Superior temporal gyrus (tissue), 1 donor: ENCODE data around the gene LUZP2.

Source experiments
- DNase-seq: peaks from one replicate; pipeline ENCODE4 v3.0.0-alpha.2; 2016; ENCODE audit errors: extremely low spot score

LUZP2 gene

DNA sequence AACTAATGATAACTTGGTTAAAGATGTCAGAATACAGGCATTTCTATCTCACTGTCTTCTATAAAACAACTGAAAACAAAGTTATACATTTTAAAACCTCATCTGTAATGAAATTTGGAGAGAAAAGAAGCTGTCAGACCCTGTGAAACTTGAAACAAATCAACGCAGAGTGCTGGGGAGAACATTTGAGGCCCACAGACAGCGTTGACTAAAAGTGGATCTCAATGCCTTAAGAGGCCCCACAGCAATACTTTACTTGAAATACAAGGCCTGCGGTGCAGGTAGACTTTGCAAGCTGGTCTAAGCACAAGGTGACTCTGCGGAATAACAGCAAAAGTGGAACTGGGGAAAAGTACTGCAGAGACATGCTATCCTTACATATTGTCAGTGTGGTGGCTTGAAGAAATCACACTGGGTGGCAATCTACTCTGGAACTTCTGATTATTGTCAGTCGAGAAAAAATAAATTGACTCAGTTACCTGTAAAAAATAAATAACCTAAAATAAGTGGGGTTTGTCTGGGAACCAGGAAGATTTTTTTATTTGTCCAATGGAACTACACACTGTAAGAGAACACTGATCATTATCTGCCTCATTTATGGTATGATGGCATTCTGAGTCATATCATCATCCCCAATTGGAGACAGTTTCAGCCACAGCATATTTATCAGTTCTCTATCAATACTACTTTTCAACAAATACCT, 138.9 kb downstream of the LUZP2 start:
- no peak for DNase-seq

DNA sequence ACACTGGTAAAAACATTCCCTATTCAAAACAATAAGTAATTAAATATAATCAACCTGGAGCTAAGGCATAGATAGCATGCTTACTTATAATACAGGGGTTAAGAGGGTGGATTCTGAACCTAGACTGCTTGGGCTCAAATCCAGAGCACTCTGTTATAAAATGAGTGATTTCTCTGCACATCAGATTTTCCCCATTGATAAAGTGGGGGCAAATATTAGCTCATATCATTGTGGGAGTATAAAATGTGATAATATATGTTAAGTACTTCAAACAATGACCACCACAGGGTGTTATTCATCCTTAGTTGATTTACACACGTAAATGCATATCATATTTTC, 139.4 kb downstream of the LUZP2 start:
- no peak for DNase-seq

DNA sequence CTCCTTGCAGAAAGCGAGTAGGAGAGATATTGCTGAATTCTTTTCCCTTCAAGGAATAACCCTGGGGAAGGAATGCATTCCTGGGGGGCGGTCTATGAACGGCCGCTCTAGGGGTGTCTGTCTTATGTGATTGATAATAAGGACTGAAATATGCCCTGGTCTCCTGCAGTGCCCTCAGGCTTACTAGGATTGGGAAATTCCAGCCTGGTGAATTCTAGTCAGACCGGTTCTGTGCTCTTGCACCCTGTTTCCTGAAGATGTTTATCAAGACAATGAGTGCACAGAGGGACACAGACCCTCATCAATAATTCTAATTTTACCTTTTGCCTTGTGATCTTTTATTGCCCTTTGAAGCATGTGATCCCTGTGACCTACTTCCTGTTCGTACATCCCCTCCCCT, 140.7 kb downstream of the LUZP2 start:
- DNase-seq = no peak

DNA sequence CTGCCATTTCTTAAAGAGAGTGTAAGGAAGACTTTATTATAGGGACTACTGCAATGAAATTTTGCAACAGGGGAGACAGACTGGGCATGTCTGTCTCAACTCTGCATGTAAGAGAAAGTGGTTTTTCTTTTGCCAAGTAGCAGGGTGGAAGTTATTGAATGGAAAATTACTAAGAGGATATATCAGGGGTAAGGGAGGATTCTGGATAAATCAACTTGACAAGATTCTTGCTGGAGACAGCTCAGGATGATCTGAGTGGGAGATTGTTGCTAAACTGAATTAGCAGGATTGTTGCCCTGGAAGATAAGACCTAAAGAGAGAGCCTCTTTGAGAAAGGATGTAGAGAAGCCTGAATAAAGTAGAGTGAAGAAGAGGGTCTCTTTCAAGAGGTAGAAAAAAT, 145.8 kb downstream of the LUZP2 start:
- no peak for DNase-seq

DNA sequence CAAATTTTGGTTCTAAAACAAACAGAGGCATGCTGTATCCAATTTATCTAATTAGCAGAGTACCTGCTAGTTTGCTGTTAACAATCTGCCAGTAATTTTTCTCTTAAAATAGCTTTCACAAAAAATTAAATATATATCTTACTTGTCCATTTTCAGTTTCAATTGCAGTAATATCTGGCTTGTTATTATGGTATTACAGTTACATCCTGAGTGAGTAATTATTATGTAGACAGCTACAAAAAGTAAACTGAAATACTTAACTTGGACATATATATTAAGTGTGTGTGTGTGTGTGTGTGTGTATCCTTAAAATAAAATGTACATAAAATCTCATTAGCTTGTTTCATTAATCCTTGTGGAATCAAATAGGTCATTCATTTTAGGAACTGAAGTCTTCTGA, 148.7 kb downstream of the LUZP2 start:
- no peak for DNase-seq

DNA sequence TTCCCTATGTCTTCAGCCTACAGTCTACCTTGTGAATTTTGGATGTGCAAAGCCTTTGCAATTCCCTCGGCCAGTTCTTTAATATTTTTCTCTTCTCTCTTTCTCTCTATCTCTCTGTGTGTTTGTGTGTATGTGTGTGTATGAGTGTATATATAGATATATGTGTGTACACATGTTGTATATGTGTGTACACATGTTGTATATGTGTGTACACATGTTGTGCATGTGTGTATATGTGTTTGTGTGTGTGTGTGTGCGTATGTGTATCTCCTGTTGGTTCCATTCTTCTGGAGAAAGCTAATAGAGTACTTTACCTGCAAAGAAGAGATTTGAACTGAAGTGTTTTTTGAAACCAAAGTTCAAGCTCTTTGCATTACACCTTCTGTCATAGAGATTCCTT, 155.0 kb downstream of the LUZP2 start:
- no peak for DNase-seq

DNA sequence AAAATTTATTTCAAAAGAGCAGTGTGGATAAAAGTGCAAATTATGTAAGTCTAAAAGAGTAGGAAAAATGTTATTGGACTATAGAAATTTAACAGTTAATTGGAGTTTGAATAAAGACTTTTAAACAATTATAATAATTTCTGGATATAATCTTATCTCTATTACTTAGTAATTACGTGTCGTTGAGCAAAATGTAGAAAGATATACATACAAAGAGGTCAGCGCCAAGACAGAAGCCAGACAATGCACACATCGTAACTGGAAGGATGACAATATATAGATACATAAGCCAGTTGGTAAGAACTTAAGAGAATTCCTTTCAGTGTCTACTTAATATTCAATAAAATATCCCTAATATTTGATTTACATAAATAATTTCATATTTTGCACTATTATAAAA, 157.0 kb downstream of the LUZP2 start:
- DNase-seq = no peak

DNA sequence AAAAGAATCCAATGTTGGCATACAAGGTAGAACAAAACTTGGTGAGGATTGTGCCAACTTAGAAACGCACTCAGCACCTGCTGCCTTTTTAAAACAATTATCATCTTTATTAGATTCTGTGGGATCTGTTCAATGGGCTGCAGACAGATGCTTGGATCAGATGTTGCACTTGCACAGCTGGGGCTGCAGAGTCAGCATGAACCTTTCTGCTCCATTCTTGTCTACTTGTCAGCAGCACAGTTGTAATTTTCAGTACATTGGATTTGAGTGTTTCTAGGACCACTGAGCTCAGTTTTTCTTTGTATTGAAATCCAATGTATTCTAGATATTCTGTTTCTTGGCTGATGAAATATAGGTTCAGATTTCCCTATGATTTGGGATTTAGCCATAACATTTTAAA, 164.5 kb downstream of the LUZP2 start:
- no peak for DNase-seq

DNA sequence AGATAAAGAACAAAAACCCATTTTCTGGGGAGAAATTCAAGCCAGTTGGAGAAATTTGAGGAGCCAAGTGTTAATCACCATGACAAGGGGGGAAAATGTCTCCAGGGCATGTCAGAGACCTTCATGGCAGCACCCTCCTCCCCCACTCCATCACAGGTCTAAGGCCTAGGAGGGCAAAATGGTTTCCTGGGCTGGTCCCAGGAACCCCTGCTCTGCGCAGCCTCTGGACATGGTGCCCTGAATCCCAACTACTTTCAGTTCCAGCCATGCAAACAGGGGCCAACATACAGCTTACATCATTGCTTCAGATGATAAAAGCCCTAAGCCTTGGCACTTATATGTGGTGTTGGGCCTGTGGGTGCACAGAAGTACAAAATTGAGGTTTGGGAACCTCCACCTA, 167.5 kb downstream of the LUZP2 start:
- DNase-seq = no peak

DNA sequence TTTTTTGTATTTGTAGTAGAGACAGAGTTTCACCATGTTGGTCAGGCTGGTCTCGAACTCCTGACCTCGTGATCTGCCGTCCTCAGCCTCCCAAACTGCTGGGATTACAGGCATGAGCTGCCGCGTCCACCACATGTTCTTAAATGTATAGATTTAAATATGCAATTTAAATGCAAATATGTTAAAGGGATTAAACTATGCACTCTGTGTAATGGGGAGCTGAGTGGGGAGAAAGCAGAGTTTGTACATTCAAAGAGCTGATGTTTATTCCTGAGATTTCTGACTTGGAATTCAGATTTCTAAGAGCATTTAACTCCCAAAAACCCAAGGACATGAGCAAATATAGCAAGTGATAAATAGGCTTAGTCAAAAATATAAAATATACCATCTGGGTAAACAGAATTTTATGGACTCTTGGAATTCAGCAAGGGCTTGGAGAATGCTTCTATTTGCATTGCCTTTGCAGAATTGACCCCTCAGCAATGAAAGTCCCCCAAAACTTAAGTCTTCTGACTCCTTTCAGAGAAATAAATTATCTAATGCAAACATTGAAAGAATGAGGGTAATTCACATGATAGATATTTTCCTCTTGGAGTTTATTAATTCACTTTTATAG, 170.6 kb downstream of the LUZP2 start:
- DNase-seq = no peak

DNA sequence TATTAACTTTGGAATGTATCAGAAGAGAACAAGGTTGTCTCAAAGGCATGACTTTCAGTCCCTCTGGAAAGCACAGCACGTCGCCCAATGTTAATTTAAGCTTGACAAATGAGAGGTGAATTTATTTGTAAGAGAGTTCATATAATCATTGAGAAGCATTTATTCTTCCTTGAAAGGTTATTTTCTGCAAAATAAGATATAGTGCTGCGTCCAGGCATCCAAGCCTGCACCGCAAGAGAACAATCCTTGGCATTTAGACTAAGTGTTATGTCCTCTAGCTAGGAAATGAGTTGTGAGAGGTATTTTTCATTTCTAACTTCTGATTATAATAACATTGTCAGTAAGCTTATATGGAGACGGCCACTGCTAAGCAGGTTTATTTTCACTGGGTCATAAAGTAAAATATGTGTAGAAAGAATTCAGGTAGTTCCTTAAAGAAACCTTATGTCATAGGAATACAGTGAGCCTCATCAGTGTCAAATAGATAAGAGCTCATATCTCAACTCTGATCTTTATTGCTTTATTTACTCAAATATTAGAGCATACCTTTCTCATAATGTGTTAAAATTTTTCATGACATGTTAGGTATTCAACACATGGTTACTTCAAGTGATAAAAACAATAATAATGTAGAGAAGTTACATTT, 182.0 kb downstream of the LUZP2 start:
- no peak for DNase-seq

DNA sequence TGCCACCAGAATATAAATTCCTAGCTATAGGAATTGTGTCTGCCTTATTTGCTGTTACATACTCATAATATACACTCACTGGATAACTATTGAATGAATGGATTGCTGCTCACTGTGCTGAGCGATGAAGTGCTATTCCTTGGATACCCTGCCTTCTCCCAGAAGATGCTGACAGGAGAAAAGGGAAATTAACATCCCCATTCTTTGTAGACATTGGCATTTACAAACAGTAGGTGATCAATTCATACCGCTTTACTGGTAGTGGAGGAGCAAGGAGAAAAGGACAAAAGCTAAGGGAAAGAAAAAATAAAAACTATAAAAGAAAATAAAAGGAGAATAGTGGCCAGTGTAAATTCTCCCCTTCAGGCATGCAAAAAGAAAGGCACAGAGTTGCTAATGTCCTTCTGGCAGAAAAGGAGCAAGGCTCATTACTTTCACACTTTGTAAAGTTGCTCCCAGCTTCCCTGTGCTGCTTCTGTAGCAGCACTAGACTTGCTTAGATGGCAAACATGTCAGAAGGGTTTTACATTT, 183.0 kb downstream of the LUZP2 start:
- no peak for DNase-seq

DNA sequence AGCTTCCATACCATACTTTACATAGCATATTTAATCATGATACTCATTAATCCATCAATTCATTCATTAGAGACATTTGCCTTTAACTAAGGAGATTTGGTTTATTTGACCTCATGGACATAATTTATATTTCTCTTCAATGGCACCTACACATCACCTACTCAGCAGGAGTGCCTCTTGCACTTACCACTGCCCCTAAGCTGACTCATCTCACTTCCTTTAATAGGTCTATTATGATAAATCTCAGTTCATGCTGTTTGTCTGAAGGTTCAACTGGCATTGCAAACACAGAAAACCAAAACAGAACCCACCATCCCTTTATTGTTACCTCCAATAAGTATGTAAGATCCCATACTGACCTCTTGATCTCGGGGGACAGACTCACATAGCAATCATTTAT, 186.7 kb downstream of the LUZP2 start:
- DNase-seq = no peak

DNA sequence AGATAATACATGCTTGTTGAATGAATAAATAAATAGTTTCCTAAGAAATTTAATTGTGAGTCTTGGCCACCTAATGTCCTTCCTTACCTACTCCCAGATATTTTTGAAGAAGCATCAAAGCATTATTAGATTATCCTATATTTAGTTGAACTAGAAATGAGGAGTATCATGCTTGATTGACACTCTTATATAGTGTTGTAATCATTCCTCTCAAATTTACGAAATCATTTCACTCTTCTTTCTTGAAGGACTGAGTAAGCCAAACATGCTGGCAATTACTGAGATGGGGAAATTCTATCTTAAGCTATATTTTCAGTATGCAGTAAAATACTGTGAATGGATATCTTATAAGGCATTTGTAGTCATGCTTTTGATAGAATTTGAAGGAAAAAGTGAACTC, 189.0 kb downstream of the LUZP2 start:
- no peak for DNase-seq

DNA sequence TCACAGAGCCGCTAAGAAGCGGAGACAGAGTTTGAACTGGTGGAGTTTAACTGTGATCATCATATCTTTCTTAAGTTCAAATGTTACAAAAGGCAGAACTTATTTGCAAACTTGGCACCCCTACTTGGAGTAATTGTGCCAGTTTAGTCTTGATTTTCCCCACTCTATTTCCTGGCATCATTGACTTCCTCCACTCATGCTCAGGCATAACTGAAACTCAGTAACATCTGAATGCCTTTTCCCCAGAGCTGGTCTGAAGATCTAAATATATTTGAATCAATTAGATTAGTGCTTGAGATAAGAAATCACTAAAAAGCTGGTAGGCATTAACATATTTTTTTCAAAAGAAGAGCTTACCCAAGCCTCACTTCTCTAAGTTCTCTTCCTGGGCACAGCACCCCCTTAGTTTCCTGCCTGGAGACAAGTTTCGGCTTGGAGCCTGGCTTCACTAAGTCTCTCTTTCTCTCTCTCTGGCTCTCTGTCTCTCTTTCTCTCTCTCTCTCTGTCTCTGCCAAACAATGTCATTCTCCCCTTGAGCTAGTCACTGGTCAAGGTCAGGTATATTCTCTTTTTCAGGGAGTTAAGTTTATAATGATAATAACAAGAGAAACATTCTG, 190.8 kb downstream of the LUZP2 start:
- DNase-seq = no peak

DNA sequence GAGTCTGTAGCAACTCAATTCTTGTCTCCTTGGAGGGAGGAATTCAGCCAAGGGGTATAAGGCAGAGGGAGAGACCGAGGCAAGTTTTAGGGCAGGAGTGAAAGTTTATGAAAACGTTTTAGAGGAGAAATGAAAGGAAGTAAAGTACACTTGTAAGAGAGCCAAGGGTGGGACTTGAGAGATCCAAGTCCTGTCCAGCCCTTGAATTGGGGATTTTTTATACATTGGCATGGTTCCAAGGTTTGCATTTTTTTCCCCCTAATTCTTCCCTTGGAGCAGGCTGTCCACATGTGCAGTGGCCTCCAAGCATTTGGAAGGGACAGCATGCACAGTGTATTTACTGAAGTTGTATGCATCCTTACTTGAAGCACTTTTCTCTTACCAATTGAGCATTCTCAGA, 192.1 kb downstream of the LUZP2 start:
- DNase-seq = no peak

DNA sequence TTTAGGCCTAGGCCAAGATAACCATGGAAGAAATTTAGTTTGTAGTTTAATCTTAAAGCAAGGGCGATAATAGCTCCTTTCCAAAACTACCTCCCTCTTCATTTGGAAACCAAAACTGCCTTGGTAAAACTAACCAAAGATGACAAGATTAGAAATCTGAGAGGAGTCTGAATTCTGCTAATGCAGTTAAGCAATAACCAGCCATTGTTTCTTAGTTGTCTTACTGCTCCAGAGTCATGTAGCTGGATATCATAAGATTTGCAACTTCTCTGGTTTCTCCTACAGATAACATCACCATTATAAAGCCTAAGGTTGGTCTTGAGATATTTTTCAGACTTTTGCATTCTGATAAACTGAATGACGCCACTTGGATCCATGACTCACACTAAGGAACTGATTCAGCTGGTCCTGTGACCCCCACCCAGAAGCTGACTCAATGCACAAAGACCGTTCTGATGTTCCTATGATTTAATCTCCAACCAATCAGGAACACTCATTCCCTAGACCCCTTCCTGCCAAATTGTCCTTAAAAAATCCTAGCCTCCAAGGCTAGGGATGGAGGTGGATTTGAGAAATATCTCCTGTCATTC, 200.8 kb downstream of the LUZP2 start:
- no peak for DNase-seq

DNA sequence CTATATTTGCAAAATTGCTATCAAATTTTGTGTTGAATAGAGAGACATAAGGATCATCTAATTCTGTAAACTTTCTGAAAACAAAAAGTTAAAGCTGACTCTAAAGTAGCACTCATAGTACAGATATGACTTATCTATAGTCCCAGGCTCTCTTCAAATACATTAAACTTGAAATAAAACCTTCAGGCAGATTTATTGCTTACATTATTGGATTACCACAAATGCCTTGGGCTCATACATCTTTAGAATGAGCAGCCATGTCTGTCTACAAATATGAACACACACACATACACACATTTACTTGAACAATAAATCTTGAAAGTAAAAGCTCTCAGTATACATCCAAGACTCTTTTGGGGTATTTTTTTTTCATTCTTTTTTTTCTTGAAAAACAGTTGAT, 207.9 kb downstream of the LUZP2 start:
- no peak for DNase-seq

DNA sequence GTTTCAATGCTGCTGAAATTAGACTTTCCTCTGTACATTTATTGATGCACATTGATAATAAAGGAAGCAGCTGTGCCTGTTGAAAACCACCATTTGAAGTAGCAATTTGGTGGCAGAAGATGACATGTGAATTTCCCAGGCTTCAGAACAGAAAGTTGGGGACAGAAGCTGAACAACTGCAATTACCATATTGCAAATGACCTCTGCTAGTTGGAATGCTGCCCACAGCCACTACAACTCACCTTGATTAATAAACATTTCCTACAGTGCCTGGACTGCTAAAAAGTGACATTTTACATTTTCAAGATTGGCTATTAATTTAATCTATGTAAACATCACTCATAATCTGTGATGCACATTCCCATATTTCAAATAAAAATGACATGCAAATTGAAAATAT, 208.6 kb downstream of the LUZP2 start:
- DNase-seq = no peak

DNA sequence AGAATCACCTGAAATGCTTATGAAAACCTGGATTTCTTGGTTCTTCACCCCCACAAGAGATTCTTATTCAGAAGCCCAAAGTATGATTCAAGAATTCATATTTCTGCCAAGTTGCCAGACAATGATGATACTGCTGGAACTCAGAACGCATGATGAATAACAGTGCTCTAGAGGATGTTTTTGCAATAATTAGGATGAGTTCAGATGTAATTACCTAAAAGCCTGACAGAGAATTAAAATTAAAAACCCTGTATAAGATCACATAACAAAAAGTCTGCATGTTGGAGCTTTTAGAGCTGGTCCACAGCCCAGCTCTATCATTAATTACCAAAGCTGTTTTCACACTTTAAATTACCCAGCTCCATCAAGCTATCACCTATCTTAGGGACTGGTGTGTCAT, 211.8 kb downstream of the LUZP2 start:
- no peak for DNase-seq

DNA sequence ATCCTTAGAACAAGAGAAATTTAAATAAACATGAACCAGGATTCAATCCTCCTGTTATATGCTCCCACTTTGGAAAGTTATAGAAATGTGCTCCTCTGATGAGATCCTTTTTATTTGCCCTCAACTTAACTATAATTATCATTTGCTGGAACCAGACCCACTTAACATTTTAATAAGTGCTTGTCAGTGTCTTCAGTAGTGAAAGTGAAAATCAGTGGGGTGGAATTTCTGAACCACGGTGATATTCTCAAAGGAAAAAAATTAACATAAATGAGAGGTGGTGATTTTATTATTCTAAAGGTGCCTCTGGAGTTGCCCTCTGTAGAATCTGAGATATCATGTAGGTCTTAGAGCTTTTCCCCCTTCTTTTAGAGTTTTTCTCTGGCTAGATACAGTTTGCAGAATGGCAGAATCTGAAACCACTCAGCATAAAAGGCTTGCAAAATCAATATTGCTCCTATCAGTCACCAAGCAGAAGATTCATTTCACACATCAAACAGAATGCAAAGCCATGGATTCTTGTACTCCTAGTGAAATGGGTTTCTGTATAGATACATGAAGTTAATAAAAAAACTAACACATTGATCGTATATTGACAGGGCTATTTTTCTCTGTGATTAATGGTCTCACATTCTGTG, 213.2 kb downstream of the LUZP2 start:
- DNase-seq = no peak

DNA sequence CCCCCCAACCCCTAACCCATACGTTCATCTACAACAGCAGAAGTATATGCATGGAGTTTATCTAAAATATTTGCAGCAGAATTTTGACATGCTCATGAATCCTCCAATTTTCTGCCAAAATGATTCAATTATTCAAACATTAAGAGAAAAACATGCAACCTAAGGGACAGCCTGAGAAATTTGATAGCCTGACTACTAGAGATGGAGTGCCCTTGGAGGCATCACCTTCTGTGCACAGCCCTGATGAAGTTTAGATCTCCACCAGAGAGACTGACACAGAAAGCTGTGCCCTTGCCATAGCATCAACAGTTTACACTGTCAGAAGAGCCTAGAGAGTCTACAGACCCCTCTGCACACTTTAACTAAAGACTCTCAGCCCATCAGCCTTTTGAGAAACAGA, 217.7 kb downstream of the LUZP2 start:
- no peak for DNase-seq
